HG02852 (cell line): ENCODE data around the gene TSPAN14.

Source experiments
- ATAC-seq: cut with Tn5 transposase; IDR thresholded peaks from one replicate; pipeline ENCODE4 v1.9.1; 2021; ENCODE audit warnings: mild to moderate bottlenecking, moderate library complexity; ENCODE audit not compliant: unreplicated experiment

The TSPAN14 gene

DNA sequence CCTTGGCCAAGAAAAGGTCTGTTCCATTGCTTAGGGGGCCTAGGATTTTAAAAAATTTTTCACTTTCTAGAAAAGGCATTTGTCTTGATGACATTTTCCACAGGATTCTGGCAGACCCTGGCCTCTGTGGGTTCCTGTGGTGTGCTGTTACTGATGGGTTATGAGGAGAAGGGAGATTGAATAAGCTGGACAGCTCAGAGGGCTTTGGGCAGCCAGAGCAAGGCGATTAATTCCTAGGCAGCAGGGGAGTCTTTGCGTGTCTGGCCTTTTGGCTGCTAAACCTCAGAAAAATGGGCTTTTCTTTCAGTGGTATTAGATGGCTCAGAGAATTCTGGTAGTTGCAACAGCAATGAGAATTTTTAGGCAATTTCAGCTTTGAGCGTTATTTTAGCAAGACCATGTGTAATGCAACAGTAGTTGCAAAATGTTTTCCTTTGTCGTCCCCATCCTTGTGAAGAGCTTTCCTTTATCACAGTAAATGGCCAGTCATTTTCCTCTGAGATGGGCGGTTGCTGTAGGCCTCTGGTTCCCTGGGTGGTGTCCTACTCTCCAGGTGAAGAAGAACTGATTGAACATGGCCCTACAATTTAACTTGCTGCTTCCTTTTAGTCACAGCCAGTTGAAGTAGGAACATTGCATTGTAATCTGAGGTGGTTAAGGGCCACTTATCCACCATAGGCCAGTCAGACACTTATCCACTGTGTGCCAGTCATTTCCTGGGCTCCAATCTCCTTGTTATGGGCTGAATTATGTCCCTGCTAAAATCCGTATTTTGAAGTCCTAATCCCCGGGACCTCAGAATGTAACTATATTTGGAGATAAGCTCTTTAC lies 126.7 kb downstream of the TSPAN14 start:
- ATAC-seq = no peak

- no peak for ATAC-seq
Measured at GRCh38 chr10:80581469-80581835, 127.3 kb downstream of the TSPAN14 start.

DNA sequence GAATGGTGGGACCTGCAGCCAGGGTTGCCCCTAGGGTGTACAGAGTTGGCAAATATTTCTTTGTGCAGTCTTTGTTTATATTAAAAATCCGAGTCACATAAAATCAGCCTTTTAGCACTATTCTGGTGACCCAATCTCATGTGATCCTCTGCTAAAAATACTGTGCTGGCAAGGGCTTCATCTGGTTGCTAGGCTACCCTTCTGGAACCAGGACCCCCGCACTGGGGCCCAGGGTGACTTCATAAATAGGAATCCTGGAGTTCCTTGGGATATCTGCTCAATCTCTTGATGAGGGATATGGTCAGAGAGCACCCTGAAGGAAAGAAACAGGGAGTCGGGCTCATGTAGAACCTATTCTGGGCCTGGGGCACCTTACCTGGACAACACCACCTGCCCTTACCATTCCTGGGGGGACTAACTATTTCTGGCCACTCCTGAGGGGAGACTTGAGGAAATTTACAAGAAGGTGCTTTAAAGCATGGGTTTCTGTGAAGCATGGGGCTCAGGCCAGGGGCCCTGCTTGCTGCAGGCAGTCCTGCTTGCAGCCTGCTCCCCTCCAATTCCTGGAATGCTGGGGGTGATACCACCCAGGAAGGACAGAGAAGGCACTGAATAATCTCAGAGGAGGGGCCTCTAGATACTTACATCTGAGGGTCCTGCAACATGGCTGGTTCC lies 128.3 kb downstream of the TSPAN14 start:
- ATAC-seq = no peak
